Activated CD4-positive, alpha-beta T cell treated with anti-CD3 and anti-CD28 coated beads, Interleukin-2, amount 10 ng/mL, durations not matched to agents 24 days and 14 days (primary cell): ENCODE data around the gene JUN. TPM values are rescaled to one million over a fixed set of nuclear protein-coding genes. Genes with fewer than 3 reads are reported as not detected.

Experiments
- DNase-seq: peaks from one replicate; pipeline ENCODE4 v3.0.0; 2022
- H3K27ac Mint-ChIP-seq: one replicate; pipeline ENCODE4 v1.8.0; 2022; ENCODE audit warnings: mild to moderate bottlenecking, mixed read lengths
- H3K27me3 Mint-ChIP-seq: one replicate; pipeline ENCODE4 v1.8.0; 2022; ENCODE audit warnings: mixed read lengths
- H3K36me3 Mint-ChIP-seq: one replicate; pipeline ENCODE4 v1.8.0; 2022; ENCODE audit warnings: low read depth, mild to moderate bottlenecking, mixed read lengths
- H3K4me1 Mint-ChIP-seq: one replicate; pipeline ENCODE4 v1.8.0; 2021; ENCODE audit warnings: mixed read lengths
- H3K4me3 Mint-ChIP-seq: one replicate; pipeline ENCODE4 v1.8.0; 2022; ENCODE audit warnings: mild to moderate bottlenecking, moderate library complexity, mixed read lengths
- H3K9me3 Mint-ChIP-seq: one replicate; pipeline ENCODE4 v1.8.0; 2021; ENCODE audit warnings: mixed read lengths
- intact Hi-C: fragments of 100-400 bp; cut with micrococcal nuclease; formaldehyde crosslinking; loops from one replicate; pipeline ENCODE4 v1.15.1; 2023
- total RNA-seq: library from RNA; stranded (reverse); gene quantifications from 2 replicates; pipeline ENCODE4 v1.2.3, GENCODE V29; 2022

JUN gene
- total RNA-seq, 1 donor from 2014 or later: 51.6 TPM

- peak; percentile 77 for DNase-seq
- intact Hi-C loops: no loop called here
- H3K4me3 Mint-ChIP-seq: peak overlapping the region; percentile 21
- peaks cover 14% of the 10 kb centered on the region for H3K4me1 Mint-ChIP-seq
- no peaks in the 10 kb centered on the region for H3K27me3 Mint-ChIP-seq
- H3K36me3 Mint-ChIP-seq: no peaks in the 10 kb centered on the region
- no peaks in the 10 kb centered on the region for H3K9me3 Mint-ChIP-seq
- H3K27ac Mint-ChIP-seq: peak overlapping the region; percentile 31
Measured at GRCh38 chr1:58773406-58773840, 10.4 kb downstream of the JUN start.

GRCh38 chr1:58769809-58770320 lies 14.0 kb downstream of the JUN start:
- no peak overlapping the region for H3K27ac Mint-ChIP-seq
- no peak overlapping the region for H3K4me3 Mint-ChIP-seq
- DNase-seq: no peak
- peaks cover 14% of the 10 kb centered on the region for H3K4me1 Mint-ChIP-seq
- H3K27me3 Mint-ChIP-seq: peaks cover 3% of the 10 kb centered on the region
- no peaks in the 10 kb centered on the region for H3K36me3 Mint-ChIP-seq
- intact Hi-C loops: loop anchor here (2.0 kb wide), 1 partner anchor 29 kb away; no protein-coding TSS in a partner anchor
- H3K9me3 Mint-ChIP-seq: no peaks in the 10 kb centered on the region

GRCh38 chr1:58768971-58769808 lies 14.7 kb downstream of the JUN start:
- H3K27ac Mint-ChIP-seq: no peak overlapping the region
- peak; percentile 82 for DNase-seq

GRCh38 chr1:58768191-58768731 lies 15.6 kb downstream of the JUN start:
- H3K4me3 Mint-ChIP-seq: no peak overlapping the region
- no peaks in the 10 kb centered on the region for H3K36me3 Mint-ChIP-seq
- no peak for DNase-seq
- intact Hi-C loops: loop anchor here (2.0 kb wide), 1 partner anchor 27 kb away; no protein-coding TSS in a partner anchor
- peaks cover 4% of the 10 kb centered on the region for H3K27me3 Mint-ChIP-seq
- H3K27ac Mint-ChIP-seq: no peak overlapping the region
- H3K4me1 Mint-ChIP-seq: peaks cover 4% of the 10 kb centered on the region
- H3K9me3 Mint-ChIP-seq: no peaks in the 10 kb centered on the region

More at GRCh38 chr1:58768971-58769808, 14.7 kb downstream of the JUN start:
- intact Hi-C loops: loop anchor here (2.0 kb wide), 1 partner anchor 28 kb away; no protein-coding TSS in a partner anchor
- H3K4me3 Mint-ChIP-seq: no peak overlapping the region
- H3K9me3 Mint-ChIP-seq: no peaks in the 10 kb centered on the region
- H3K4me1 Mint-ChIP-seq: peaks cover 14% of the 10 kb centered on the region
- H3K27me3 Mint-ChIP-seq: peaks cover 3% of the 10 kb centered on the region
- H3K36me3 Mint-ChIP-seq: no peaks in the 10 kb centered on the region

- Mint-ChIP-seq H3K4me1 (peaks cover 1% of the 10 kb centered on the region), H3K27me3 (peaks cover 4% of the 10 kb centered on the region), H3K9me3 (no peaks in the 10 kb centered on the region), H3K36me3 (no peaks in the 10 kb centered on the region), H3K27ac (no peak overlapping the region), H3K4me3 (no peak overlapping the region)
- no peak for DNase-seq
- intact Hi-C loops: no loop called here
Measured at GRCh38 chr1:58767143-58767542, 16.7 kb downstream of the JUN start.

- H3K4me3 Mint-ChIP-seq: no peak overlapping the region
- no peaks in the 10 kb centered on the region for H3K9me3 Mint-ChIP-seq
- H3K36me3 Mint-ChIP-seq: no peaks in the 10 kb centered on the region
- no peak overlapping the region for H3K27ac Mint-ChIP-seq
- DNase-seq: no peak
- H3K4me1 Mint-ChIP-seq: peaks cover 2% of the 10 kb centered on the region
- H3K27me3 Mint-ChIP-seq: peaks cover 4% of the 10 kb centered on the region
- intact Hi-C loops: no loop called here
Measured at GRCh38 chr1:58765441-58765840, 18.4 kb downstream of the JUN start.

- Mint-ChIP-seq H3K4me1 (peaks cover 2% of the 10 kb centered on the region), H3K4me3 (no peak overlapping the region), H3K27me3 (peaks cover 4% of the 10 kb centered on the region), H3K27ac (no peak overlapping the region), H3K36me3 (no peaks in the 10 kb centered on the region), H3K9me3 (no peaks in the 10 kb centered on the region)
- DNase-seq: no peak
- intact Hi-C loops: no loop called here
Measured at GRCh38 chr1:58765006-58765405, 18.8 kb downstream of the JUN start.

- Mint-ChIP-seq H3K27me3 (peaks cover 4% of the 10 kb centered on the region), H3K9me3 (no peaks in the 10 kb centered on the region), H3K27ac (no peak overlapping the region), H3K4me3 (no peak overlapping the region), H3K36me3 (no peaks in the 10 kb centered on the region), H3K4me1 (peaks cover 2% of the 10 kb centered on the region)
- intact Hi-C loops: no loop called here
- no peak for DNase-seq
Measured at GRCh38 chr1:58764294-58764978, 19.4 kb downstream of the JUN start.

GRCh38 chr1:58763214-58763613 lies 20.6 kb downstream of the JUN start:
- no peaks in the 10 kb centered on the region for H3K9me3 Mint-ChIP-seq
- no peak overlapping the region for H3K27ac Mint-ChIP-seq
- DNase-seq: no peak
- no peak overlapping the region for H3K4me3 Mint-ChIP-seq
- intact Hi-C loops: no loop called here
- H3K4me1 Mint-ChIP-seq: peaks cover 2% of the 10 kb centered on the region
- peaks cover 3% of the 10 kb centered on the region for H3K27me3 Mint-ChIP-seq
- no peaks in the 10 kb centered on the region for H3K36me3 Mint-ChIP-seq

GRCh38 chr1:58762806-58763205 lies 21.0 kb downstream of the JUN start:
- Mint-ChIP-seq H3K27me3 (peaks cover 1% of the 10 kb centered on the region), H3K4me3 (no peak overlapping the region), H3K36me3 (no peaks in the 10 kb centered on the region), H3K4me1 (peaks cover 2% of the 10 kb centered on the region), H3K9me3 (no peaks in the 10 kb centered on the region), H3K27ac (no peak overlapping the region)
- intact Hi-C loops: no loop called here
- no peak for DNase-seq

GRCh38 chr1:58755468-58755872 lies 28.4 kb downstream of the JUN start:
- peak overlapping the region; percentile 61 for H3K4me3 Mint-ChIP-seq
- no peaks in the 10 kb centered on the region for H3K36me3 Mint-ChIP-seq
- intact Hi-C loops: loop anchor here (1.0 to 10.0 kb wide), 2 partner anchors 60 to 539 kb away; partner anchors contain the start of gene FGGY
- peak; percentile 84 for DNase-seq
- H3K9me3 Mint-ChIP-seq: peaks cover 6% of the 10 kb centered on the region
- peaks cover 46% of the 10 kb centered on the region for H3K4me1 Mint-ChIP-seq
- H3K27ac Mint-ChIP-seq: peak overlapping the region; percentile 91
- H3K27me3 Mint-ChIP-seq: no peaks in the 10 kb centered on the region

- DNase-seq: peak; percentile 79
- Mint-ChIP-seq H3K36me3 (no peaks in the 10 kb centered on the region), H3K9me3 (peaks cover 7% of the 10 kb centered on the region), H3K27me3 (no peaks in the 10 kb centered on the region), H3K4me1 (peaks cover 47% of the 10 kb centered on the region), H3K4me3 (peak overlapping the region; percentile 61), H3K27ac (peak overlapping the region; percentile 91)
- intact Hi-C loops: loop anchor here (1.0 to 10.0 kb wide), 2 partner anchors 60 to 540 kb away; partner anchors contain the start of gene FGGY
Measured at GRCh38 chr1:58754683-58755467, 29.0 kb downstream of the JUN start.

- Mint-ChIP-seq H3K27ac (peak overlapping the region; percentile 91), H3K9me3 (peaks cover 7% of the 10 kb centered on the region), H3K36me3 (no peaks in the 10 kb centered on the region), H3K4me1 (peaks cover 52% of the 10 kb centered on the region), H3K4me3 (no peak overlapping the region), H3K27me3 (no peaks in the 10 kb centered on the region)
- intact Hi-C loops: loop anchor here (10.0 kb wide), 1 partner anchor 541 kb away; the partner anchor contains the start of gene FGGY
- DNase-seq: no peak
Measured at GRCh38 chr1:58754073-58754613, 29.7 kb downstream of the JUN start.
